ENCODE data around the gene NUCB1. TPM values are rescaled to one million over a fixed set of nuclear protein-coding genes. Genes with fewer than 3 reads are reported as not detected.
A peak's percentile ranks its signal among the peaks of the same experiment; 100 is the strongest.
"Not testable (repeated sequence)": the region's sequence is repeated elsewhere in the genome, so short reads cannot be mapped to it uniquely, and the experiment has no call there.

NUCB1 gene
- total RNA-seq, 2 donors from 2014 or later = 347 to 411 TPM

DNA sequence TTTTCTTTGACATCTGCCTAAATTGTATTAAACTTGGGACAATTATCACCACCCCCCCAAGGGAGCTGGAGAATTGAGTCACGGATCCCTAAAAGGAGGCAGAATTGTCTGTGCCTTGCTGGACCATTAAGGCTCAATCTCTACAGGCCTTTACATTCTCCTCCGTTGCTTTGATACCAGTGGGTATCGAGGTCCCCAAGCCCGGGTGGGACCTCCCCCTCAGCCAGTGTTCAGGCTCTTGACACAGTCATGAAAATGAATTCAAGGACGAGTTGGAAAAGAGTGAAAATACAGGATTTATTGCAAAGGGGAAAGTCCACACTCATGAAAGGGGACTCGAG lies 22.3 kb upstream of the NUCB1 start:
- Histone ChIP-seq H3K9me3 (no peaks in the 10 kb centered on the region), H3K4me3 (no peak overlapping the region)

GRCh38 chr19:48878196-48879024 lies 21.7 kb upstream of the NUCB1 start:
- peak; percentile 89 for DNase-seq (ENCODE audit: low spot score)
- no peak overlapping the region for H3K4me3 ChIP-seq
- peaks cover 54% of the 10 kb centered on the region for H3K36me3 ChIP-seq

More for the DNA sequence above, 22.3 kb upstream of the NUCB1 start:
- DNase-seq (ENCODE audit: low spot score) = no peak
- TF ChIP-seq CTCF (IDR thresholded peaks at IDR 0.05) = no peak
- peak overlapping the region; percentile 99 to 100 for H3K27ac ChIP-seq
- H3K4me1 ChIP-seq = peaks cover 0 to 70% of the 10 kb centered on the region in 2 donors
- no peaks in the 10 kb centered on the region for H3K27me3 ChIP-seq
- peaks cover 57% of the 10 kb centered on the region for H3K36me3 ChIP-seq

DNA sequence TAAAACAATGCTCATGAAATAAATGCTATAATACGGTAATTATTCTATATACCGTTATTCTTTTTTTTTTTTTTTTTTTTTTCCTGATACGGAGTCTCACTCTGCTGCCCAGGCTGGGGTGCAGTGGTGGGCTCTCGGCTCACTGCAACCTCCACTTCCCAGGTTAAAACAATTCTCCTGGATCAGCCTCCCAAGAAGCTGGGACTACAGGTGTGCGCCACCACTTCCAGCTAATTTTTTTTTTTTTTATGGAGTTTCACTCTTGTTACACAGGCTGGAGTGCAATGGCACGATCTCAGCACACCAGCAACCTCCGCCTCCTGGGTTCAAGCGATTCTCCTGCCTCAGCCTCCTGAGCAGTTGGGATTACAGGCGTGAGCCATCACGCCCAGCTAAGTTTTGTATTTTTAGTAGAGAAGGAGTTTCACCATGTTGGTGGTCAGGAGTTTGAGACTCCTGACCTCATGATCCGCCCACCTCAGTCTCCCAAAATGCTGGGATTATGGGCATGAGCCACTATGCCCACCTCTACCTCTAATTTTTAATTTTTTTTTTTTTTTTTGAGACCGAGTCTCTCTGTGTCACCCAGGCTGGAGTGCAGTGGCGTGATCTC lies 21.0 kb upstream of the NUCB1 start:
- DNase-seq (ENCODE audit: low spot score) = no peak
- TF ChIP-seq CTCF (IDR thresholded peaks at IDR 0.05) = no peak
- Histone ChIP-seq H3K27me3 (no peaks in the 10 kb centered on the region), H3K9me3 (no peaks in the 10 kb centered on the region), H3K36me3 (peaks cover 46% of the 10 kb centered on the region), H3K27ac (peak overlapping the region; percentile 99 to 100), H3K4me3 (no peak overlapping the region), H3K4me1 (peaks cover 0 to 60% of the 10 kb centered on the region in 2 donors)

More at GRCh38 chr19:48878196-48879024, 21.7 kb upstream of the NUCB1 start:
- Histone ChIP-seq H3K4me1 (peaks cover 0 to 67% of the 10 kb centered on the region in 2 donors), H3K27ac (peak overlapping the region; percentile 99 to 100), H3K27me3 (no peaks in the 10 kb centered on the region), H3K9me3 (no peaks in the 10 kb centered on the region)
- no peak for TF ChIP-seq CTCF (IDR thresholded peaks at IDR 0.05)

- Histone ChIP-seq H3K36me3 (peaks cover 41% of the 10 kb centered on the region), H3K4me1 (peaks cover 0 to 55% of the 10 kb centered on the region in 2 donors), H3K27ac (peak overlapping the region; percentile 99 to 100)
- not testable (repeated sequence) for H3K4me3 ChIP-seq; H3K27me3 ChIP-seq; H3K9me3 ChIP-seq; DNase-seq (ENCODE audit: low spot score)
These were observed 20.4 kb upstream of the NUCB1 start for GRCh38 chr19:48879696-48880095.

- DNase-seq (ENCODE audit: low spot score) = no peak
- peak overlapping the region; percentile 8 to 30 for H3K27ac ChIP-seq
- no peak for TF ChIP-seq CTCF (IDR thresholded peaks at IDR 0.05)
- no peaks in the 10 kb centered on the region for H3K9me3 ChIP-seq
- peaks cover 0 to 35% of the 10 kb centered on the region in 2 donors for H3K4me1 ChIP-seq
- no peaks in the 10 kb centered on the region for H3K27me3 ChIP-seq
- H3K36me3 ChIP-seq = peaks cover 18% of the 10 kb centered on the region
- H3K4me3 ChIP-seq = no peak overlapping the region
These were observed 18.1 kb upstream of the NUCB1 start for GRCh38 chr19:48881741-48882657.

Measured in right atrium auricular region (tissue), 2 donors.